Activated effector memory CD4-positive, alpha-beta T cell treated with Interleukin-2 at 50 U/mL for 16 hours (primary cell): ENCODE data around the gene ANKDD1A.

Experiments used
- DNase-seq: peaks from one replicate; pipeline ENCODE4 v3.0.0-alpha.2; 2020

ANKDD1A gene

GRCh38 chr15:64896371-64897069 is 15.2 kb upstream of the ANKDD1A start:
- no peak for DNase-seq

- DNase-seq = no peak
Observed at GRCh38 chr15:64897345-64897985, 14.2 kb upstream of the ANKDD1A start.

- no peak for DNase-seq
Observed at GRCh38 chr15:64898406-64898805, 13.3 kb upstream of the ANKDD1A start.

GRCh38 chr15:64901141-64901540 is 10.6 kb upstream of the ANKDD1A start:
- no peak for DNase-seq

- DNase-seq = no peak
Observed at GRCh38 chr15:64901914-64902313, 9.8 kb upstream of the ANKDD1A start.

- no peak for DNase-seq
Observed at GRCh38 chr15:64902863-64903262, 8.8 kb upstream of the ANKDD1A start.

GRCh38 chr15:64903326-64903950 is 8.3 kb upstream of the ANKDD1A start:
- no peak for DNase-seq

- no peak for DNase-seq
Observed at GRCh38 chr15:64904189-64904588, 7.5 kb upstream of the ANKDD1A start.

GRCh38 chr15:64905119-64905831 is 6.4 kb upstream of the ANKDD1A start:
- DNase-seq = peak; percentile 61

- DNase-seq = no peak
Observed at GRCh38 chr15:64905941-64906340, 5.8 kb upstream of the ANKDD1A start.

GRCh38 chr15:64906402-64906801 is 5.3 kb upstream of the ANKDD1A start:
- no peak for DNase-seq

- no peak for DNase-seq
Observed at GRCh38 chr15:64907991-64908390, 3.7 kb upstream of the ANKDD1A start.

- no peak for DNase-seq
Observed at GRCh38 chr15:64909546-64909945, 2.2 kb upstream of the ANKDD1A start.

- DNase-seq = no peak
Observed at GRCh38 chr15:64912379-64913325, 950 bp downstream of the ANKDD1A start.

GRCh38 chr15:64915518-64916227 is 4.0 kb downstream of the ANKDD1A start:
- no peak for DNase-seq

- DNase-seq = no peak
Observed at GRCh38 chr15:64916365-64916764, 4.7 kb downstream of the ANKDD1A start.

GRCh38 chr15:64917211-64917610 is 5.5 kb downstream of the ANKDD1A start:
- DNase-seq = no peak

GRCh38 chr15:64919721-64920120 is 8.0 kb downstream of the ANKDD1A start:
- no peak for DNase-seq

GRCh38 chr15:64921711-64922110 is 10.0 kb downstream of the ANKDD1A start:
- DNase-seq = no peak

- DNase-seq = no peak
Observed at GRCh38 chr15:64923546-64923945, 11.8 kb downstream of the ANKDD1A start.
